ENCODE measurements around the gene ZCCHC17. TPM values are rescaled to one million over a fixed set of nuclear protein-coding genes. Genes with fewer than 3 reads are reported as not detected.

ZCCHC17 gene
- total RNA-seq, 1 donor from 2014 or later: 27.5 TPM

GRCh38 chr1:31295874-31296485 is 852 bp upstream of the ZCCHC17 start:
- H3K36me3 Mint-ChIP-seq (ENCODE audit: low read depth, unreplicated experiment): peaks cover 7% of the 10 kb centered on the region
- H3K27ac Mint-ChIP-seq (ENCODE audit: unreplicated experiment): no peak overlapping the region
- TF ChIP-seq CTCF (IDR thresholded peaks at IDR 0.05; ENCODE audit: unreplicated experiment): no peak
- DNase-seq (ENCODE audit: low spot score): no peak
- H3K27me3 Mint-ChIP-seq (ENCODE audit: unreplicated experiment): peaks cover 7% of the 10 kb centered on the region
- H3K4me1 Mint-ChIP-seq (ENCODE audit: unreplicated experiment): peaks cover 10% of the 10 kb centered on the region
- no peak overlapping the region for H3K4me3 Mint-ChIP-seq (ENCODE audit: unreplicated experiment)
- H3K9me3 Mint-ChIP-seq (ENCODE audit: unreplicated experiment): no peaks in the 10 kb centered on the region

GRCh38 chr1:31297277-31298247 is 730 bp downstream of the ZCCHC17 start:
- DNase-seq (ENCODE audit: low spot score): peak; percentile 13
- Mint-ChIP-seq H3K27ac (ENCODE audit: unreplicated experiment) (no peak overlapping the region), H3K36me3 (ENCODE audit: low read depth, unreplicated experiment) (peaks cover 5% of the 10 kb centered on the region), H3K27me3 (ENCODE audit: unreplicated experiment) (peaks cover 5% of the 10 kb centered on the region), H3K4me3 (ENCODE audit: unreplicated experiment) (no peak overlapping the region), H3K4me1 (ENCODE audit: unreplicated experiment) (peaks cover 10% of the 10 kb centered on the region), H3K9me3 (ENCODE audit: unreplicated experiment) (no peaks in the 10 kb centered on the region)
- no peak for TF ChIP-seq CTCF (IDR thresholded peaks at IDR 0.05; ENCODE audit: unreplicated experiment)

DNA sequence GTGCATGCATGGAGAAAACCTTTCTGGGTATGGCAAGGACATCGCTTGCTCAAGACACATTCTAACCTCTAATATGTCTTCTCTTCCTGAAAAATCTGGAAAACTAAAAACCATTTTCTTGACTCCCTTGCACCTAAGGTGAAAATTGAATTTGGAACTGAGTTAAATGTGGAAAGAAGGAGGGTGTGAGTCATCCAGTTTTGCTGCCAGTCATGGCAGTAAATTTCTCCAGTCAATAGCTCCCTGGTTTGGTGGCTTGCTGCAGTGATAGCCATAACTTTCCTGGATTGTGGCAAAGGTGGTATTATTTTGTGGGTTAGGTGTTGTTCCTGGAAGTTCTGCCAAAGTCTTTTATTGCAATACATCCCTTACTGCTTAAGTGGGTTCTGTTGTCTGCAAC is 2.5 kb downstream of the ZCCHC17 start:
- peaks cover 3% of the 10 kb centered on the region for H3K27me3 Mint-ChIP-seq (ENCODE audit: unreplicated experiment)
- no peak overlapping the region for H3K27ac Mint-ChIP-seq (ENCODE audit: unreplicated experiment)
- TF ChIP-seq CTCF (IDR thresholded peaks at IDR 0.05; ENCODE audit: unreplicated experiment): no peak
- H3K4me1 Mint-ChIP-seq (ENCODE audit: unreplicated experiment): peaks cover 10% of the 10 kb centered on the region
- H3K36me3 Mint-ChIP-seq (ENCODE audit: low read depth, unreplicated experiment): no peaks in the 10 kb centered on the region
- no peak for DNase-seq (ENCODE audit: low spot score)
- no peaks in the 10 kb centered on the region for H3K9me3 Mint-ChIP-seq (ENCODE audit: unreplicated experiment)
- H3K4me3 Mint-ChIP-seq (ENCODE audit: unreplicated experiment): no peak overlapping the region

DNA sequence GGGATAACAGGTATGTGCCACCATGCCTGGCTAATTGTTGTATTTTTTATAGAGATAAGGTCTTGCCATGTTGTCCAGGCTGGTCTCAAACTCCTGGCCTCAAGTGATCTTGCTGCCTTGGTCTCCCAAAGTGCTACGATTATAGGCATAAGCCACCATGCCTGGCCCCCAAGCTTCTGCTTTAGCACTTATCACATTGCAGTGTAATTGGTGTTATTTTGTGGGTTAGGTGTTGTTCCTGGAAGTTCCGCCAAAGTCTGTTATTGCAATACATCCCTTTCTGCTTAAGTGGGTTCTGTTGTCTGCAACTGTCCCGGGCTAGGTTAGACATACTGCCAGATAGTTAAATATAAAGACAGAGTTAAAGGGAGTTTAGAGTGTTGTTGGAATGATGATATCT is 3.4 kb downstream of the ZCCHC17 start:
- Mint-ChIP-seq H3K4me1 (ENCODE audit: unreplicated experiment) (peaks cover 5% of the 10 kb centered on the region), H3K27ac (ENCODE audit: unreplicated experiment) (no peak overlapping the region), H3K4me3 (ENCODE audit: unreplicated experiment) (no peak overlapping the region), H3K27me3 (ENCODE audit: unreplicated experiment) (no peaks in the 10 kb centered on the region), H3K9me3 (ENCODE audit: unreplicated experiment) (no peaks in the 10 kb centered on the region), H3K36me3 (ENCODE audit: low read depth, unreplicated experiment) (no peaks in the 10 kb centered on the region)
- no peak for DNase-seq (ENCODE audit: low spot score)
- no peak for TF ChIP-seq CTCF (IDR thresholded peaks at IDR 0.05; ENCODE audit: unreplicated experiment)

Measured in endothelial cell (in vitro differentiated cells).